Prostate gland (tissue), 2 donors: ENCODE measurements around the gene GRB7. TPM values are rescaled to one million over a fixed set of nuclear protein-coding genes. Genes with fewer than 3 reads are reported as not detected.

Experiments
- DNase-seq: peaks from one replicate; pipeline ENCODE4 v3.0.0-alpha.2; 2019; ENCODE audit warnings: low spot score
- H3K27ac ChIP-seq, 2 donors: fragments of 200-600 bp; sonication (generic); 2 replicates each; pipeline ENCODE4 v1.5.1; 2017 to 2019
- H3K27me3 ChIP-seq: fragments of 200-600 bp; sonication (generic); replicated peaks from 2 replicates; pipeline ENCODE4 v1.5.1; 2019; ENCODE audit not compliant: insufficient read depth
- H3K36me3 ChIP-seq, 2 donors: fragments of 200-600 bp; sonication (generic); 1 replicate in 1 of 2; 2 replicates in 1 of 2; pipeline versions ENCODE4 v1.5.1 to v1.8.1; 2017 to 2019
- H3K4me1 ChIP-seq: fragments of 200-600 bp; sonication (generic); replicated peaks from 2 replicates; pipeline ENCODE4 v1.5.1; 2019
- H3K4me3 ChIP-seq, 2 donors: fragments of 200-600 bp; sonication (generic); 2 replicates each; pipeline ENCODE4 v1.5.1; 2017 to 2019
- H3K9me3 ChIP-seq: fragments of 200-600 bp; sonication (generic); 2 replicates; pipeline ENCODE4 v1.5.1; 2017
- CTCF ChIP-seq, 4 experiments: fragments of 200-600 bp in 2 of 4; fragments of 450-650 bp in 2 of 4; sonication (generic) in 2 of 4; IDR thresholded peaks; 1 replicate in 3 of 4; 2 replicates in 1 of 4; pipeline ENCODE4 v1.5.1; 2016 to 2019; ENCODE audit warnings: antibody characterized with exemption in 4 of 4, mild to moderate bottlenecking in 2 of 4, moderate library complexity in 2 of 4
- POLR2A ChIP-seq: fragments of 450-650 bp; IDR thresholded peaks from one replicate; pipeline ENCODE4 v1.6.1; 2016; ENCODE audit warnings: antibody characterized with exemption, mild to moderate bottlenecking
- POLR2AphosphoS5 ChIP-seq: sonication (generic); formaldehyde crosslinking; IDR thresholded peaks from one replicate; pipeline ENCODE4 v1.6.1; 2017; ENCODE audit warnings: antibody characterized with exemption
- WGBS: methylation state at CpG from one replicate; pipeline ENCODE4 v1.1.5; 2018; 5-methylcytosine and 5-hydroxymethylcytosine counted together
- intact Hi-C: fragments of 100-400 bp; cut with DNase I; formaldehyde crosslinking; loops from one replicate; pipeline ENCODE4 v1.14.2; 2022
- total RNA-seq, 2 donors: library from RNA; depleted of rRNA; stranded (reverse); fragments of >200 nt; gene quantifications; one replicate each; pipeline ENCODE4 v1.1.0, GENCODE V29; 2016

Gene GRB7
- total RNA-seq, 2 donors from 2014 or later: 25.7 to 32.6 TPM

GRCh38 chr17:39701012-39701783, 36.5 kb upstream of the GRB7 start:
- Histone ChIP-seq H3K4me1 (peaks cover 33% of the 10 kb centered on the region), H3K36me3 (no peaks in the 10 kb centered on the region), H3K27ac (peak overlapping the region; percentile 98), H3K9me3 (no peaks in the 10 kb centered on the region), H3K27me3 (no peaks in the 10 kb centered on the region), H3K4me3 (peak overlapping the region; percentile 98)
- no peak for DNase-seq
- intact Hi-C loops: no loop called here
- TF ChIP-seq POLR2A (peak; percentile 39), POLR2AphosphoS5 (no peak)
- WGBS: 26% methylated on average over 10 of the region's 10 CpGs

GRCh38 chr17:39701784-39702422, 35.8 kb upstream of the GRB7 start:
- Histone ChIP-seq H3K4me3 (peak overlapping the region; percentile 98), H3K27ac (peak overlapping the region; percentile 98), H3K27me3 (no peaks in the 10 kb centered on the region), H3K4me1 (peaks cover 39% of the 10 kb centered on the region), H3K9me3 (no peaks in the 10 kb centered on the region), H3K36me3 (no peaks in the 10 kb centered on the region)
- DNase-seq: no peak
- TF ChIP-seq POLR2A (no peak), POLR2AphosphoS5 (no peak), CTCF (IDR thresholded peaks at IDR 0.05) (no peak)
- WGBS: 55% methylated on average over 4 of the region's 4 CpGs
- intact Hi-C loops: no loop called here

DNA sequence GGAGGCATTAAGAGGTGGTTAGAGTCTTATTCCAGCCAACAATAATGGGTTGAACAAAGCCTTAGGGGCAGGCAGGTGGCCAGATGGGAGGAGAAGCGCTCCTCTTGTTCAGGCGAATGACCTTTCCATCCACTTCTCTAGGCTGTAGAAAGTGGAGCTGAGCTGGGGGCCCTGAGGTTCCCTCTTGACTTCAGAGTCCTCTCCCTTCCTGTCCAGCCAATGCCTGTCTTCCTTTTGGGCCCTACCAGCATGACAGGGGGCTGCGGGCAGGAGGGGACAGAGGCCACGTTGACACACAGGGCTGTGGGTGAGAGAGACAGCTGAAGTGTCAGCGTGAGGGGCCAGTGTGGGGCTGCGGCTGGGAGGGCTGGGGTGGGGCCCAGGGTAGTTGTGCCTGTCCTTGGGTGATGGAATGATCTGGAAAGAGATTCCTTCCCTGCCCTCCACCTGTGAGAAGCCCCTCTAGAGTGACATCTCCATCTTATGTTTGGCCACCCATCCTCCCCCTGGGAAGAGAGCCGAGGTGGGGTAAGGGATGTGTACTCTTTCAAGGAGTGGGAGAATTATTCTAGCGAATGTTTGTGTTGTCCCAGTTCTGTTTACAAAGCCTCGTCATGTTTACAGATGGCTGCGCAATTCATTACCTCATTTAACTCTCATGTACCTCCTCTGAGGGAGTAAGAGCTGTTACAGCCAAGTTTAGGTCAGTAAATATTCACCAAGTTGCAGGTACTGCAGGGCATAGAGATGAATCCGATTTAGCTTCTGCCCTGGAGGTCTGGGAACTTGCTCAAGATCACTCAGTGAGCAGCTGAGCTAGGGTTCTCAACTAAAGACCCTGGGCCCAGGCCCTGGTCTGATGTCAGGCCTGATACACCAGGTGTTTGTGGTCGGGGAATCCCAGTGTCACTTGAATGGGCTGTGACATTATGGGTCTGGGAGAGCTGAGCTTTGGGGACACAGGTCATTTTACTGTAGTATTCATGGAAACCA, 34.5 kb upstream of the GRB7 start:
- peak overlapping the region; percentile 98 for H3K27ac ChIP-seq
- TF ChIP-seq CTCF (IDR thresholded peaks at IDR 0.05) (no peak), POLR2AphosphoS5 (peak; percentile 88)
- H3K4me3 ChIP-seq: no peak overlapping the region
- 39% methylated on average over 12 of the region's 12 CpGs for WGBS
- intact Hi-C loops: no loop called here
- H3K4me1 ChIP-seq: peaks cover 48% of the 10 kb centered on the region
- peaks cover 0 to 2% of the 10 kb centered on the region in 2 donors for H3K36me3 ChIP-seq
- peak; percentile 57 for DNase-seq
- H3K9me3 ChIP-seq: no peaks in the 10 kb centered on the region
- H3K27me3 ChIP-seq: no peaks in the 10 kb centered on the region

DNA sequence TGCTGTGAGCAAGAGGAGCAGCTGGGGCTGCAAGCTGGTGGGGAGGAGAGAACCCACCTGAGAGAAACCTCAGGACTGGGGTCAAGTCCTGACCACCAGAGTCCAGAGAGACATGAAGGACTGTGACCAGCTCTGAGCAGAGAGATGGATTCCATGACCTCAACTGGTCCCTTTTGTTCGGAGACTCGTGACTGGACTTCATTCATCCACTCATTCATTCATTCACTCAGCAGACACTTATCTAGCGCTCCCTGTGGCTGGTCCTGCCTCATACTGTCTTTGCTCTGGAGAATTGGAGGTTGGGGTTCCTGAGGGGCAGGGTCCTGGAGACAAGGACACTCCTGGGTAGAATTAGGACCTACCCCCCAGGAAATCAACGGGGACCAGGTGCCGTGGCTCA, 33.8 kb upstream of the GRB7 start:
- Histone ChIP-seq H3K27me3 (no peaks in the 10 kb centered on the region), H3K4me1 (peaks cover 48% of the 10 kb centered on the region), H3K27ac (peak overlapping the region; percentile 98), H3K9me3 (no peaks in the 10 kb centered on the region), H3K4me3 (no peak overlapping the region), H3K36me3 (peaks cover 0 to 8% of the 10 kb centered on the region in 2 donors)
- no peak for DNase-seq
- intact Hi-C loops: no loop called here
- TF ChIP-seq POLR2A (no peak), POLR2AphosphoS5 (no peak), CTCF (IDR thresholded peaks at IDR 0.05) (no peak)
- 85% methylated on average over 5 of the region's 5 CpGs for WGBS
